ENCODE results near the gene PLTP. TPM values are rescaled to one million over a fixed set of nuclear protein-coding genes. Genes with fewer than 3 reads are reported as not detected.

The PLTP gene
- total RNA-seq, 1 donor from 2014 or later: 48.5 TPM

GRCh38 chr20:45890985-45891983 lies 20.7 kb downstream of the PLTP start, which contains the start of the genes CTSA and NEURL2:
TSS of gene CTSA (plus strand) at chr20:45891335. CDS start at chr20:45891569, 234 bp downstream.
TSS of gene NEURL2 (minus strand) at chr20:45891208. CDS start at chr20:45890991, 217 bp downstream.
- Mint-ChIP-seq H3K9me3 (ENCODE audit: low read depth) (no peaks in the 10 kb centered on the region), H3K36me3 (ENCODE audit: low read depth) (peaks cover 3% of the 10 kb centered on the region), H3K27me3 (ENCODE audit: low read depth) (no peaks in the 10 kb centered on the region), H3K27ac (ENCODE audit: unreplicated experiment) (peak within 1 kb of the TSS; percentile 94), H3K4me3 (ENCODE audit: unreplicated experiment) (peak within 1 kb of the TSS; percentile 91), H3K4me1 (ENCODE audit: low read depth) (peaks cover 20% of the 10 kb centered on the region)
- TF ChIP-seq CTCF (IDR thresholded peaks at IDR 0.05): peak; percentile 25
- DNase-seq (ENCODE audit: low spot score): peak; percentile 96

- peaks cover 21% of the 10 kb centered on the region for H3K4me1 Mint-ChIP-seq (ENCODE audit: low read depth)
- TF ChIP-seq CTCF (IDR thresholded peaks at IDR 0.05): peak; percentile 89
- H3K9me3 Mint-ChIP-seq (ENCODE audit: low read depth): no peaks in the 10 kb centered on the region
- H3K27ac Mint-ChIP-seq (ENCODE audit: unreplicated experiment): peak overlapping the region; percentile 94
- H3K4me3 Mint-ChIP-seq (ENCODE audit: unreplicated experiment): peak overlapping the region; percentile 91
- peak; percentile 94 for DNase-seq (ENCODE audit: low spot score)
- peaks cover 3% of the 10 kb centered on the region for H3K36me3 Mint-ChIP-seq (ENCODE audit: low read depth)
- no peaks in the 10 kb centered on the region for H3K27me3 Mint-ChIP-seq (ENCODE audit: low read depth)
Measured at GRCh38 chr20:45890077-45890984, 21.6 kb downstream of the PLTP start.

- no peak for TF ChIP-seq CTCF (IDR thresholded peaks at IDR 0.05)
- H3K9me3 Mint-ChIP-seq (ENCODE audit: low read depth): no peaks in the 10 kb centered on the region
- no peak for DNase-seq (ENCODE audit: low spot score)
- H3K4me3 Mint-ChIP-seq (ENCODE audit: unreplicated experiment): no peak overlapping the region
- H3K4me1 Mint-ChIP-seq (ENCODE audit: low read depth): peaks cover 26% of the 10 kb centered on the region
- no peak overlapping the region for H3K27ac Mint-ChIP-seq (ENCODE audit: unreplicated experiment)
- no peaks in the 10 kb centered on the region for H3K36me3 Mint-ChIP-seq (ENCODE audit: low read depth)
- H3K27me3 Mint-ChIP-seq (ENCODE audit: low read depth): no peaks in the 10 kb centered on the region
Measured at GRCh38 chr20:45888681-45889080, 23.3 kb downstream of the PLTP start.

GRCh38 chr20:45887346-45887715 lies 24.6 kb downstream of the PLTP start, which contains the start of gene SPATA25:
TSS of gene SPATA25 (minus strand) at chr20:45887622. CDS start at chr20:45887590, 32 bp downstream.
- H3K9me3 Mint-ChIP-seq (ENCODE audit: low read depth): no peaks in the 10 kb centered on the region
- no peak within 1 kb of the TSS for H3K27ac Mint-ChIP-seq (ENCODE audit: unreplicated experiment)
- H3K4me3 Mint-ChIP-seq (ENCODE audit: unreplicated experiment): no peak within 1 kb of the TSS
- TF ChIP-seq CTCF (IDR thresholded peaks at IDR 0.05): no peak
- peaks cover 24% of the 10 kb centered on the region for H3K4me1 Mint-ChIP-seq (ENCODE audit: low read depth)
- DNase-seq (ENCODE audit: low spot score): no peak
- H3K27me3 Mint-ChIP-seq (ENCODE audit: low read depth): no peaks in the 10 kb centered on the region
- peaks cover 6% of the 10 kb centered on the region for H3K36me3 Mint-ChIP-seq (ENCODE audit: low read depth)
